Stomach (tissue), 9 donors: ENCODE measurements around the gene HDLBP. TPM values are rescaled to one million over a fixed set of nuclear protein-coding genes. Genes with fewer than 3 reads are reported as not detected.

Experiments
- DNase-seq, 2 donors: peaks; one replicate each; pipeline versions ENCODE4 v3.0.0 to v3.0.0-alpha.2; 2013 to 2019
- H3K27ac ChIP-seq, 5 donors: fragments of 200-600 bp in 4 of 5; sonication (generic) in 4 of 5; one replicate each; pipeline ENCODE4 v1.5.1; 2013 to 2019; ENCODE audit warnings: mild to moderate bottlenecking in 1 of 5, moderate library complexity in 1 of 5
- H3K27me3 ChIP-seq, 3 donors: fragments of 200-600 bp; sonication (generic); one replicate each; pipeline ENCODE4 v1.5.1; 2017 to 2019; ENCODE audit warnings: mixed run types in 1 of 3
- H3K36me3 ChIP-seq, 4 donors: fragments of 200-600 bp; sonication (generic); 1 replicate in 3 of 4; 2 replicates in 1 of 4; pipeline ENCODE4 v1.5.1; 2016 to 2019
- H3K4me1 ChIP-seq, 4 donors: fragments of 200-600 bp; sonication (generic); one replicate each; pipeline ENCODE4 v1.5.1; 2016 to 2019
- H3K4me3 ChIP-seq, 4 donors: fragments of 200-600 bp; sonication (generic) in 3 of 4; one replicate each; pipeline ENCODE4 v1.5.1; 2016 to 2019; ENCODE audit warnings: mild to moderate bottlenecking in 1 of 4
- H3K9me3 ChIP-seq, 4 donors: fragments of 200-600 bp; sonication (generic); one replicate each; pipeline ENCODE4 v1.5.1; 2016 to 2019
- EP300 ChIP-seq: sonication (generic); formaldehyde crosslinking; IDR thresholded peaks from one replicate; pipeline ENCODE4 v1.6.1; 2017; ENCODE audit warnings: antibody characterized with exemption
- POLR2A ChIP-seq, 4 donors: fragments of 450-650 bp; IDR thresholded peaks; one replicate each; pipeline ENCODE4 v1.6.1; 2016; ENCODE audit warnings: antibody characterized with exemption in 4 of 4, control low read depth in 2 of 4, mild to moderate bottlenecking in 1 of 4, moderate library complexity in 1 of 4
- POLR2AphosphoS5 ChIP-seq, 3 donors: sonication (generic); formaldehyde crosslinking; IDR thresholded peaks; one replicate each; pipeline ENCODE4 v1.6.1; 2016; ENCODE audit warnings: antibody characterized with exemption in 3 of 3
- WGBS, 5 donors: extraction: QIAGEN DNeasy Blood & Tissue Kit in 3 of 5; methylation state at CpG; one replicate each; pipeline versions ENCODE4 v1.1.5 to v1.1.7; 2013 to 2018; 5-methylcytosine and 5-hydroxymethylcytosine counted together
- intact Hi-C: fragments of 100-400 bp; cut with DNase I; formaldehyde crosslinking; loops from one replicate; pipeline ENCODE4 v1.15.1; 2023; ENCODE audit warnings: low total_unique reads
- polyA plus RNA-seq, 3 donors: library from polyadenylated mRNA; stranded (reverse); fragments of 200-250 nt; gene quantifications; one replicate each; pipeline ENCODE4 v1.2.3, GENCODE V29; 2013
- total RNA-seq, 5 donors: library from RNA; depleted of rRNA; stranded (reverse); fragments of >200 nt; gene quantifications; one replicate each; pipeline versions ENCODE4 v1.1.0 to v1.2.3, GENCODE V29; 2014 to 2016
- TF ChIP-seq, protein P1 (sequence below), 7 experiments: fragments of 450-650 bp in 4 of 7; fragments of 200-600 bp in 3 of 7; sonication (generic) in 3 of 7; IDR thresholded peaks; one replicate each; pipeline ENCODE4 v1.5.1; 2016 to 2019; ENCODE audit warnings: antibody characterized with exemption in 7 of 7, control low read depth in 2 of 7, mild to moderate bottlenecking in 1 of 7
- donor health status: healthy with polysubstance abuse.
- donor health status: Bipolar disorder and iron deficiency.
- donor health status: healthy.

HDLBP gene
- total and polyA plus RNA-seq, 8 donors: 171 to 752 (median 397) TPM

DNA sequence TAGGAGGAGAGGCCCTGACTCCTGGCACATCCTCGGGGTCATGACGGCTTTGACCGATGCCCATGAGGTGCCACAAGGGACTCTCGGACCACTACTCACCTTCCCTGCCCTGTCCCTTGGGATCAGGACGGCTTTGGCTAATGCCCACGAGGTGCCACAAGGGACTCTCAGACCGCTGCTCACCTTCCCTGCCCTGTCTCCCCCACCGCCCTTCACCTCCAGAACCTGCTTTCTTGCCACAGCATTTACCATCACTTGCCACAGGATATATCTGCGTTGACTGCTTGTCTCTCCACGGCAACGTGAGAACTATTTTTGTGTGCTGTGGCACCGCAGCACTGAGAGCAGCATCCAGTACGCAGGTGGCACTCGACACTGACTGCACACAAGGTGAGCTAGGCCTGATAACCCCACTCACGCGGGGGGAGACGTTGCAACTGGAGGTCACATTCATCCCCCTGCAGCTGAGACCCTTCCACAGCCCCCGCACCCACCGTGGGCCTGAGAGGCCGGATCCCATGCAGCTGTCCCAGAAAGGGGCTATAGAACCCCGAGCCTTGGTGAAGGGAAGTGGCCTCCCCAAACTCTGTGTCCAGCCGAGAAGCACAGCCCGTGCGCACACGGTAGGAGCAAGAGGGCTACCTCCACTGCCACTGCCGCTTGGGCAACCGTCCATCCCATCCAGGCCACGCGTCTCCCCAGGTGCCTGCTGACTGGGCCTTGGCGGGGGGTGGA, 79.4 kb downstream of the HDLBP start:
- intact Hi-C loops: no loop called here
- 87 to 89% (median 89%) methylated on average over 16 to 30 of the region's 30 CpGs for WGBS, 5 donors
- Histone ChIP-seq H3K4me3 (no peak overlapping the region), H3K27me3 (no peaks in the 10 kb centered on the region), H3K9me3 (no peaks in the 10 kb centered on the region), H3K27ac (no peak overlapping the region), H3K4me1 (no peaks in the 10 kb centered on the region), H3K36me3 (peaks cover 100% of the 10 kb centered on the region in 4 donors)
- no peak for TF ChIP-seq POLR2AphosphoS5 (IDR thresholded peaks at IDR 0.05)
- no peak for TF ChIP-seq EP300
- TF ChIP-seq, protein P1, sequence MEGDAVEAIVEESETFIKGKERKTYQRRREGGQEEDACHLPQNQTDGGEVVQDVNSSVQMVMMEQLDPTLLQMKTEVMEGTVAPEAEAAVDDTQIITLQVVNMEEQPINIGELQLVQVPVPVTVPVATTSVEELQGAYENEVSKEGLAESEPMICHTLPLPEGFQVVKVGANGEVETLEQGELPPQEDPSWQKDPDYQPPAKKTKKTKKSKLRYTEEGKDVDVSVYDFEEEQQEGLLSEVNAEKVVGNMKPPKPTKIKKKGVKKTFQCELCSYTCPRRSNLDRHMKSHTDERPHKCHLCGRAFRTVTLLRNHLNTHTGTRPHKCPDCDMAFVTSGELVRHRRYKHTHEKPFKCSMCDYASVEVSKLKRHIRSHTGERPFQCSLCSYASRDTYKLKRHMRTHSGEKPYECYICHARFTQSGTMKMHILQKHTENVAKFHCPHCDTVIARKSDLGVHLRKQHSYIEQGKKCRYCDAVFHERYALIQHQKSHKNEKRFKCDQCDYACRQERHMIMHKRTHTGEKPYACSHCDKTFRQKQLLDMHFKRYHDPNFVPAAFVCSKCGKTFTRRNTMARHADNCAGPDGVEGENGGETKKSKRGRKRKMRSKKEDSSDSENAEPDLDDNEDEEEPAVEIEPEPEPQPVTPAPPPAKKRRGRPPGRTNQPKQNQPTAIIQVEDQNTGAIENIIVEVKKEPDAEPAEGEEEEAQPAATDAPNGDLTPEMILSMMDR (IDR thresholded peaks at IDR 0.05): no peak
- TF ChIP-seq POLR2A (IDR thresholded peaks at IDR 0.05): no peak
- no peak for DNase-seq

DNA sequence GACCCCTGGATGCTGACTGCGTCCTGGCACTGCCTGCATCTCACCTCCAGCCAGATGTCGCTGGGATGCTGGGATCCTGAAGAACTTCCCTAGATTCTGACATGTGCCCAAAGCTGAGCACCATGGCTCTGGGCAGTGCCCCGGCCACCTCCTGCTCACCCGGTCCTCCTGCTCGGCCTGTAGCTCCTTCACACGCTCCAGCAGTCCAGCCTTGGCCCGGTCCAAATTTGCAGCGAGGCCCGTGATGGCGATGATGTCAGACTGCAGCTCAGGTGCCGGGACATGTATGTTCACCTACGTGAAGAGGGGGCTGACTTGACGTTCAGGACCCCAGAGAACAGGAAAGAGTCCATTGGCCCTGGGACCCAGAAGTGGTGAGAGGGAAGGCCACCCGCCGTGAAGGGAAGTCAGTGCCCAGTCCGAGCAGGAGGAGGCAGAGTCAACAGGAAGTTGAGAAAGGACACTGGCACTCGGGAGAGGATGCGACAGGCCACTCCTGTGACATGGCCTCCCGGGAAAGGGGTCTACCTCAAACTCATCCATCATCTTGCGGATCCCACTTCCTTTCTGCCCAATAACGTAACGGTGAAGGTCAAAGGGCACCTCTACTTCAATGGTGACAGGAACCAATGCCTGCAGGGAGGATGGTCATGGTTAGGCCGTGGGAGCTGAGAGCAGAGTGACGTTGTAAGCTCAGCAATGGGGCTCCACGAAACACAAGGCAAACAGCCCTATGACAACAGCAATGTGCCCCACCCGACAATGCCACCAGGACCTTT, 80.3 kb downstream of the HDLBP start:
- intact Hi-C loops: no loop called here
- Histone ChIP-seq H3K36me3 (peaks cover 100% of the 10 kb centered on the region in 4 donors), H3K4me3 (no peak overlapping the region), H3K4me1 (no peaks in the 10 kb centered on the region), H3K27me3 (no peaks in the 10 kb centered on the region), H3K27ac (no peak overlapping the region), H3K9me3 (no peaks in the 10 kb centered on the region)
- no peak for TF ChIP-seq POLR2A (IDR thresholded peaks at IDR 0.05)
- no peak for TF ChIP-seq POLR2AphosphoS5 (IDR thresholded peaks at IDR 0.05)
- no peak for TF ChIP-seq EP300
- TF ChIP-seq, protein P1 (IDR thresholded peaks at IDR 0.05): no peak
- DNase-seq: no peak
- 80 to 83% (median 81%) methylated on average over 25 to 26 of the region's 26 CpGs for WGBS, 5 donors

DNA sequence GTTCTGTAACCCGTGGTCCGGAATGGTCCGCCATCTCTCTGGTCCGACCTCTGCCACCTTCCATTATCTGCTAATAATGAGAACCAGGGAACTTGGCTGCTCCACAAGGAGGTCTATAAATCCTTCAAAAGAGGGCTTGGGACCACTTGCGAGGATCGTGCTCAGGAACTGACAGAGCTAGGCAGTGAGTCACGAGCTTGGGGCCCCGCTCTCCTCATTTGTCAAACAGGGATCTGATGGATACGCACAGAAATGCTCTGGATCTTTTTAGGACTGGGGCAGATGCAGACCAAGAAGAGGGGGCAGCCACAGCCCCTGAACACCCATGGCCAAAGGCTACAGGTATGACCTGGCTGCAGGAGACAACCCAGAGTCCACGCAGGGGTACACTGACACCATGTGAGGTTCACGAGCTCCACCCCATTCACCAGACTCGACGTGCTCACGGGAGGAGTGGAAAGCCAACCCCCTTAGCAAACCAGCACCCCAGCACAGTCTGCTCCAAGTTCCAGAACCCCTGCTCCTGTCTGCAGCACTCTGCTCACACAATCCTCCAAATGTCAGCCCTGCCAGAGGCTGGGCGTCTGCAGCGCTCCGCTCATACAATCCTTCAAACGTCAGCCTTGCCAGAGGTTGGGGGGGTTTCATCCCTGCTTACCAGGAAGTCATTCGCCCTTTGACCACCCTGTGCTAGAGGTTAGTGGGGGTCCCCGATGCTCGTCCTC, 81.2 kb downstream of the HDLBP start:
- no peak overlapping the region for H3K4me3 ChIP-seq
- peaks cover 100% of the 10 kb centered on the region in 4 donors for H3K36me3 ChIP-seq
- DNase-seq: no peak
- TF ChIP-seq EP300 (no peak), POLR2AphosphoS5 (IDR thresholded peaks at IDR 0.05) (no peak), POLR2A (IDR thresholded peaks at IDR 0.05) (no peak)
- TF ChIP-seq, protein P1 (IDR thresholded peaks at IDR 0.05): no peak
- H3K27ac ChIP-seq: no peak overlapping the region
- H3K4me1 ChIP-seq: no peaks in the 10 kb centered on the region
- no peaks in the 10 kb centered on the region for H3K27me3 ChIP-seq
- intact Hi-C loops: no loop called here
- no peaks in the 10 kb centered on the region for H3K9me3 ChIP-seq
- 82 to 86% (median 85%) methylated on average over 17 to 21 of the region's 21 CpGs for WGBS, 5 donors
